HG02759 (cell line): ENCODE data around the gene CD180.

Source experiments
- ATAC-seq: cut with Tn5 transposase; IDR thresholded peaks from one replicate; pipeline ENCODE4 v1.9.1; 2021; ENCODE audit warnings: mild to moderate bottlenecking, moderate library complexity; ENCODE audit not compliant: unreplicated experiment

CD180 gene

DNA sequence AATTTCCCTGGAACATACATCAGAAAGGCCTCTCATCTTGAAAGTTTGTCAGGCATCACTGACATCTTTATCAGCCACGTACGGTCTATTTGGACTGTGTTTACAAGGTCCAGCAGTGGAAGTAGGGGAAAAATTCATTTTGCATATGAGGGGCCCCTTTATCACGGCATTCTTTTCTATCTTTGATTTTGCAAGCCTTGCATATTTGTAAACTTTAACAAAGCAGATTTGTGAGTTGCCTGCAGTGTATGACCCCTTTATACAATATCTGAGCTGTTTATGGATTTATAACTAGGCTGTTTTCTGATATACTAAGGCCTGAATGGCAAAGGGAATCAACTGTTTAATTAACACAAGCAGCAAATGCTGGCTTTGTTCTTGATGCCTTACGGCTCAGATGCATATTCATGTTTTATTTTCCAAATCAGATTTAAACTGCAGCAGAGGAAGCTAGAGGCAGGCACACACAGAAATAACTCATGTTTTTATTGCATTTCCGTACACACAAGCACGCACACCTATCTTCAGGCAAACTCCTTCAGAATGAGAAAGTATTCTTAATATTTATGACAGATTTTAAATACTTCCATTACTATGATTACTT is 61.1 kb downstream of the CD180 start:
- ATAC-seq: no peak

GRCh38 chr5:67133776-67134175 is 62.8 kb downstream of the CD180 start:
- ATAC-seq: no peak

- ATAC-seq: no peak
Measured at GRCh38 chr5:67133217-67133616, 63.4 kb downstream of the CD180 start.

DNA sequence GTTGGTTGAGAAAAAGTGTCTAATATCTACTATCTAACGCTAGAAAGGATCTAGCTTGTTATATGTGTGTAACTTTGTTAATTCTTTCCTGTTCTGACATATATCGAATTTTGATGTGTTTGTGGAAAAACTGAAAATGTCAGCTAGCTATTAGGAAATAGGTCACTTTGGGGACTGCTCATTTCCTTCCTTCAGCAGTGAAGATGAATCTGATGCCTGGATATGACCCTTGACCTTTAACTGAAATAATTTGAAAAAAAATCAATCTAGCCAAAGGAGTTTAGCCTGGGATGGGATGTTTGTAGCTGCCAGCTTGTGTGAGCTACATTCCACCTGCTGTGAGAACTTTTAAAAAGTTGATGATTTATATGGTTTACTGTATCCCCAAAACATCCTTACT is 66.8 kb downstream of the CD180 start:
- no peak for ATAC-seq
